Stimulated activated naive CD8-positive, alpha-beta T cell treated with anti-CD3 and anti-CD28 coated beads, Interleukin-15, Interleukin-2, amounts not matched to agents 100 U/mL and 50 U/mL, for 24 hours (primary cell): ENCODE measurements around the gene ABCD4.
A peak's percentile ranks its signal among the peaks of the same experiment; 100 is the strongest.
"Not testable (repeated sequence)": the region's sequence is repeated elsewhere in the genome, so short reads cannot be mapped to it uniquely, and the experiment has no call there.

Experiments
- ATAC-seq: fragments of 150-1000 bp; cut with Tn5 transposase; one replicate; pipeline ENCODE4 v1.10.0; 2021
- DNase-seq: peaks from one replicate; pipeline ENCODE4 v3.0.0; 2021

Gene ABCD4

GRCh38 chr14:74302634-74303569 lies at the start of gene ABCD4:
Gene ABCD4, minus strand, starts transcription at chr14:74302934. Its CDS starts 22 bp downstream, at chr14:74302912.
- DNase-seq (peak; percentile 94), ATAC-seq (peak; percentile 99)

- ATAC-seq (no peak), DNase-seq (no peak)
These were observed 48.2 kb upstream of the ABCD4 start for GRCh38 chr14:74350928-74351323.

- DNase-seq (no peak), ATAC-seq (no peak)
These were observed 47.6 kb upstream of the ABCD4 start for GRCh38 chr14:74350211-74350927.

- no peak for ATAC-seq
- no peak for DNase-seq
These were observed 47.0 kb upstream of the ABCD4 start for GRCh38 chr14:74349757-74350156.

- no peak for DNase-seq
- ATAC-seq, result no peak
These were observed 46.2 kb upstream of the ABCD4 start for GRCh38 chr14:74348735-74349463.

GRCh38 chr14:74348241-74348734 lies 45.6 kb upstream of the ABCD4 start, which contains the start of gene VRTN:
Gene VRTN, plus strand, starts transcription at chr14:74348471. Its CDS starts 8,313 bp downstream, at chr14:74356784.
- DNase-seq (no peak), ATAC-seq (no peak)

- no peak for DNase-seq
- ATAC-seq, result no peak
These were observed 45.0 kb upstream of the ABCD4 start for GRCh38 chr14:74347795-74348100.

- no peak for DNase-seq
- no peak for ATAC-seq
These were observed 44.5 kb upstream of the ABCD4 start for GRCh38 chr14:74347097-74347794.

- no peak for DNase-seq
- no peak for ATAC-seq
These were observed 43.6 kb upstream of the ABCD4 start for GRCh38 chr14:74346341-74346740.

- no peak for DNase-seq
These were observed 31.2 kb upstream of the ABCD4 start for GRCh38 chr14:74333909-74334308.

GRCh38 chr14:74329950-74330552 lies 27.3 kb upstream of the ABCD4 start:
- not testable (repeated sequence) for ATAC-seq, DNase-seq

More at GRCh38 chr14:74333909-74334308, 31.2 kb upstream of the ABCD4 start:
- ATAC-seq, result no peak

- no peak for DNase-seq
- no peak for ATAC-seq
These were observed 23.8 kb upstream of the ABCD4 start for GRCh38 chr14:74326369-74327152.

- DNase-seq, result no peak
- ATAC-seq, result no peak
These were observed 22.7 kb upstream of the ABCD4 start for GRCh38 chr14:74325446-74325845.

- no peak for DNase-seq
- no peak for ATAC-seq
These were observed 22.2 kb upstream of the ABCD4 start for GRCh38 chr14:74324931-74325361.

- no peak for ATAC-seq
- DNase-seq, result no peak
These were observed 11.8 kb upstream of the ABCD4 start for GRCh38 chr14:74314576-74314975.

- ATAC-seq (no peak), DNase-seq (no peak)
These were observed 10.9 kb upstream of the ABCD4 start for GRCh38 chr14:74313601-74314000.

GRCh38 chr14:74312161-74312560 lies 9.4 kb upstream of the ABCD4 start:
- DNase-seq (no peak), ATAC-seq (no peak)

GRCh38 chr14:74309125-74310022 lies 6.6 kb upstream of the ABCD4 start:
- no peak for DNase-seq
- no peak for ATAC-seq

GRCh38 chr14:74308695-74309094 lies 6.0 kb upstream of the ABCD4 start:
- DNase-seq, result no peak

More at GRCh38 chr14:74308695-74309094, 6.0 kb upstream of the ABCD4 start:
- ATAC-seq, result no peak
